Effector CD8-positive, alpha-beta T cell (primary cell): ENCODE measurements around the gene TTC31.

Experiments
- DNase-seq: peaks from one replicate; lab custom pipeline; 2025; lab: John Stamatoyannopoulos, UW

Gene TTC31

GRCh38 chr2:74504591-74504990 lies 21.7 kb downstream of the TTC31 start:
- DNase-seq = no peak

GRCh38 chr2:74505448-74506246 lies 22.8 kb downstream of the TTC31 start:
- no peak for DNase-seq

GRCh38 chr2:74507145-74507925 lies 24.5 kb downstream of the TTC31 start, which contains the start of gene PCGF1:
Gene PCGF1, minus strand, starts transcription at chr2:74507695. Its CDS starts 27 bp downstream, at chr2:74507668.
- peak; percentile 94 for DNase-seq

- peak; percentile 26 for DNase-seq
Measured at GRCh38 chr2:74507926-74508520, 25.1 kb downstream of the TTC31 start.

- DNase-seq = no peak
Measured at GRCh38 chr2:74510272-74510671, 27.4 kb downstream of the TTC31 start.

- DNase-seq = no peak
Measured at GRCh38 chr2:74511104-74511989, 28.5 kb downstream of the TTC31 start.

GRCh38 chr2:74512744-74513604 lies 30.1 kb downstream of the TTC31 start:
- DNase-seq = no peak

- no peak for DNase-seq
Measured at GRCh38 chr2:74513605-74514367, 30.9 kb downstream of the TTC31 start.

GRCh38 chr2:74514368-74515270 lies 31.7 kb downstream of the TTC31 start, which contains the start of gene TLX2:
Gene TLX2, plus strand, starts transcription at chr2:74514450. Its CDS starts 357 bp downstream, at chr2:74514807.
- DNase-seq = no peak

- no peak for DNase-seq
Measured at GRCh38 chr2:74515271-74515980, 32.5 kb downstream of the TTC31 start.

- peak; percentile 58 for DNase-seq
Measured at GRCh38 chr2:74515981-74516633, 33.2 kb downstream of the TTC31 start.

GRCh38 chr2:74516650-74517049 lies 33.8 kb downstream of the TTC31 start:
- no peak for DNase-seq

- DNase-seq = no peak
Measured at GRCh38 chr2:74522516-74522915, 39.6 kb downstream of the TTC31 start.

GRCh38 chr2:74524005-74524404 lies 41.1 kb downstream of the TTC31 start:
- no peak for DNase-seq

GRCh38 chr2:74524955-74525716 lies 42.3 kb downstream of the TTC31 start:
- no peak for DNase-seq

GRCh38 chr2:74525717-74526648 lies 43.1 kb downstream of the TTC31 start, which contains the start of gene DQX1:
Gene DQX1, minus strand, starts transcription at chr2:74526231. Its CDS starts 502 bp downstream, at chr2:74525729.
- no peak for DNase-seq
